ENCODE results near the gene GGTA1. TPM values are rescaled to one million over a fixed set of nuclear protein-coding genes. Genes with fewer than 3 reads are reported as not detected.

Gene GGTA1
- total and polyA plus RNA-seq, 9 of the 15 experiments (the other 6 are each of a cell fraction or from before 2014, with no cell fraction given): 0.04 to 0.15 TPM; not detected in 7

GRCh38 chr9:121527371-121527770, 27.7 kb upstream of the GGTA1 start (continued):
- TF ChIP-seq ZNF592 (IDR thresholded peaks at IDR 0.05): no peak
- no peak for TF ChIP-seq FIP1L1 (IDR thresholded peaks at IDR 0.05; ENCODE audit: low read depth, low read length, poor library complexity, severe bottlenecking)
- TF ChIP-seq XRCC4 (IDR thresholded peaks at IDR 0.05; ENCODE audit: extremely low read depth, insufficient read depth, insufficient read length): no peak
- no peak for TF ChIP-seq CREB1 (IDR thresholded peaks at IDR 0.05)
- TF ChIP-seq CREB1 (CRISPR knock-in tag; IDR thresholded peaks at IDR 0.05): no peak
- TF ChIP-seq GABPB1 (CRISPR knock-in tag; IDR thresholded peaks at IDR 0.05): no peak
- no peak for TF ChIP-seq HCFC1 (IDR thresholded peaks at IDR 0.05; ENCODE audit: low read depth, low read length)
- TF ChIP-seq TRIM28 (IDR thresholded peaks at IDR 0.05): no peak
- TF ChIP-seq STAT6 (CRISPR knock-in tag; IDR thresholded peaks at IDR 0.05): no peak
- no peak for TF ChIP-seq RBM14 (IDR thresholded peaks at IDR 0.05; ENCODE audit: borderline replicate concordance, insufficient read depth, low read depth, low read length)
- no peak for TF ChIP-seq STAT5B (CRISPR knock-in tag; IDR thresholded peaks at IDR 0.05)
